Inflammatory macrophage treated with lipopolysaccharide for 4 hours (primary cell): Measurements from ENCODE around the gene CCDC149.
A peak's percentile ranks its signal among the peaks of the same experiment; 100 is the strongest.

Experiments used
- DNase-seq: peaks from one replicate; pipeline ENCODE4 v3.0.0-alpha.2; 2020

Gene CCDC149

GRCh38 chr4:24837781-24838180, 75.1 kb downstream of the CCDC149 start:
- DNase-seq = no peak

- DNase-seq = no peak
Observed at GRCh38 chr4:24837336-24837735, 75.5 kb downstream of the CCDC149 start.

DNA sequence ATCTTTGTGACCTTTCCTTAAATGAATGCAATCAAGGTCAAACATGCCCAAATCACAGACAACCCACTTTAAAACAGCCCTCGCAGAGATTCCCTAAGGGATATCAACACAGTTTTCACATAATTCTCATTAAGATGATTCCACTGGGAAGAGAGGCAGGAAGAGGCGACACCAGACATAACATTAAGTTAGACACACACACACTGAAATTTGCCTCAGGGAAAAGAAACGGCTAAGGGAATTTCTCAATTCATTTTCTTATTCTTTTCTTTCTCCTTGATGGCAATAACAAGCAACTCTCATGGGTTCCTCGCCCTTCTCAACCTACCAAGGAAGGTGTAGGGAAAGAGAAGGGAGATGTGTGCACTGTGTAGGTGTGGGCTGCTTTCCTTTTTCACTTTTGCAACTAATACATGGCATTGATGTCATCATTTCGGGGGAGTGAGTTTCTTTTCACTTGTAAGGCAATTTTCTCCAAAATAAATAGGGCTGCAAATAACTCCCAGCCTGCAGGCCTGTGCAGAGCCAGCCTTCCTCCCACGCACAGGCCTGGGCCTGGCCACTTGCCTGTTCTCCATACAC, 76.1 kb downstream of the CCDC149 start:
- DNase-seq = peak; percentile 28

- no peak for DNase-seq
Observed at GRCh38 chr4:24835696-24836095, 77.1 kb downstream of the CCDC149 start.

DNA sequence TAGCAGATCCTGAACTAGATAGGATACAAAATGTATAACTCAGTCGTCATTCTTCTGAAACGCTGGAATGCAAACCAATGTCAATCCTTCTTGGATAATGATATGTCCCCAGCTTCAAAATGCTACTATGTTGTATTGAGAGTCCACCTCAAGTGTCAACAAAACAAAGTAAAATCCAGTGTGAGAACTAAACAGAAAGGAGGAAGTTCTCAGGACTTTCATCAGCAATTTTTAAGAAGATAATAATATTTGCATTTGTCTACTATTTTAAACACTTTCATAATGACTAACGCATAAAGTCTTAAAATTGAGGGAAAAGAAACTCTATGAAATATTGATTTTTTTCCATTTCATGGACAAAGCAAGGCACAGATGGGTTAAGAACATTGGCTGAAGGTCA, 81.2 kb downstream of the CCDC149 start:
- no peak for DNase-seq

DNA sequence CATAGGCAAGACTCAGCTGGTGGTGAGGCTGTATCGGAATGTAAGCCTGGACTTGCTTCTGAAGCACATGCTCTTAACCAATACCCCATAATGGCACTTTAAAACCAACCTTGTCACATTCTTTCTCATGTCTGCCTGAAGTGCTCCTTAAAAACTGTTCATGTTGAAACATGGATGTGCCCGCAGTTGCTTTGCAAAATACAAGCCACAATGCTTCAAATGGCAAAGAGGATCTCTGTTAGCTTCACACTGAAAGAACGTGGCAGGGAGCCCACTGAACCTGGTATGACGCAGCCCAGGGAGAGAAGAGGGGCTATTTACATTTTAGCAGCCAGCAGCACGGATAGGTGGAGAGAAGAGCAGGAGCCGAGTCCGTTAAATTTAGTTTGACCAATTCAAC, 88.1 kb downstream of the CCDC149 start:
- no peak for DNase-seq

DNA sequence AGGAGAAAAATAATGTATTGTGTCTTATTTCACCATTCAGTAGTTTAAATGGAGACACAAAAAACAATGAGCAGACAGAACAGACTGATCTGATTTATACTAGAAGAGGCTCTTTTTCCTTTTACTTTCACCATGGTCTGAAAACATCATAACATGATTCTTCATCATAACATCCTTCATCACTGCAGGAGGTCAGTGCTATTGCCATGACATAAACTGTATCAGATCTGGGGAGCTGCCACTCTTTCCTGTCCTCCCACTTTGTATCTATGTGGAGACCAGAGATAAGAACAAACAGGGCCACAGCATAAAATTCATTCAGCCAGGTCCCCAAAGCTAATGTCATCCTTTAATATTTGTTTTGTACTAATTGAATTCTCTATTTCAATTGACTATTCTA, 92.3 kb downstream of the CCDC149 start:
- DNase-seq = no peak

GRCh38 chr4:24816797-24817196, 96.0 kb downstream of the CCDC149 start:
- no peak for DNase-seq

- no peak for DNase-seq
Observed at GRCh38 chr4:24813732-24814131, 99.1 kb downstream of the CCDC149 start.

GRCh38 chr4:24810871-24811631, 101.8 kb downstream of the CCDC149 start:
- DNase-seq = no peak

- DNase-seq = no peak
Observed at GRCh38 chr4:24809815-24810405, 102.9 kb downstream of the CCDC149 start.

DNA sequence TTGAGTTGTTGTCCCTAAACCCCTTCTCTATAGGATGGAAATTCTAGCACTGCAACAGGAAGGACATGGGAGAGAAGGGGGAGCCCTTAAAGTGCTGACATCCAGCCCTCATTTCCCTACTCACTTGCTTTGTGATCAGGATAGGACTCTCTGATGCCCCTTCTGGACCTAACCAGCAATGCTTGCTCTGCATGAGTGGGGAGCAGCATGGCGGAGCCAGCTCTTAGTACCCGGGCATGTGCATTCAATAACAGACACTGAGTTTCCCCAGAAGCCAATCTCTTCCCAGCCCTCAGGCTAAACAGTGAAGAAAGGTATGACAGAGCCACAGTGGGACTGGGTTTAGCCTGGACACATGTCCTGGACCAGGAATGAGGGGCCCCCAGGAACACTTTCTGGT, 103.5 kb downstream of the CCDC149 start:
- DNase-seq = no peak

GRCh38 chr4:24808955-24809354, 103.9 kb downstream of the CCDC149 start:
- no peak for DNase-seq

DNA sequence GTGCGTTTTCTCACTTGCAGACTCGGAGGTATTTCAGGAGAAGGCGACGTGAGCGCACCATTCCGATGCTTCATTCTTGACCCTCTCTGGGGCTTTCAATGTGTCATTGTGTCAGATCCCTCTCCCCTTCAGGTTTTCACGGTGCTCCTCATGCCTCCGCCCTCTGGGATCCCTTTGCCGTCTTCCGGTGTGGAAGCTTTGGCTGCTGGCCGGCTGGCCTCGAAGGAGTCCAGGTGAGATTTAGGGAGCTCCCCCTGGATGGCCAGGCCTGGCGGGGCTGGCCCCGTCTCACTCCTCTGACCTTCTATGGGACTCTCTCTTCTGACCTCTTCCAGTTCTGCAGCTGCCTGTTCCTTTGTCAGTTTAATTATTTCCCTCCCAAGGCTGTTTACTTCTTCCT, 104.6 kb downstream of the CCDC149 start:
- no peak for DNase-seq

GRCh38 chr4:24807611-24808010, 105.2 kb downstream of the CCDC149 start:
- DNase-seq = no peak

GRCh38 chr4:24806206-24806990, 106.4 kb downstream of the CCDC149 start:
- DNase-seq = no peak

- DNase-seq = no peak
Observed at GRCh38 chr4:24805566-24805965, 107.3 kb downstream of the CCDC149 start.

GRCh38 chr4:24805067-24805466, 107.8 kb downstream of the CCDC149 start:
- no peak for DNase-seq

DNA sequence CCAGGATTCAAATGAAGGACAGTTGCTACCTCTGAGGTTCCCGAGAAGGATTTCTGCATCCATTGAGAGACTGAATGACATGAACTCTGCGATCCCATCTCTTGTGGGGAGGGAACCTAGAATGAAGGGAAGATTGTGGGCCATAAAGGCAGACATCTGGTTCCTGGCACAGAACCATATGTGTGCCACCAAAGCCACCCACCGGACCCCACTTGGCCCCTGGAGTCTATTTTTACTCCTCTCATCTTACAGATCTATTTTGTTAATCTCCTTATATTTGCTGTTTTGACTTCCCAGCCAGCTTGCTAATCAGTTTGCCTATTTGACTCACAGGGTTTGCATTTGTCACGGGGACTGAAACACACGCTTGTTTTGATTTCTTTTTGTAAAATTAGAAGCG, 110.2 kb downstream of the CCDC149 start:
- DNase-seq = no peak

- no peak for DNase-seq
Observed at GRCh38 chr4:24801136-24801855, 111.5 kb downstream of the CCDC149 start.

DNA sequence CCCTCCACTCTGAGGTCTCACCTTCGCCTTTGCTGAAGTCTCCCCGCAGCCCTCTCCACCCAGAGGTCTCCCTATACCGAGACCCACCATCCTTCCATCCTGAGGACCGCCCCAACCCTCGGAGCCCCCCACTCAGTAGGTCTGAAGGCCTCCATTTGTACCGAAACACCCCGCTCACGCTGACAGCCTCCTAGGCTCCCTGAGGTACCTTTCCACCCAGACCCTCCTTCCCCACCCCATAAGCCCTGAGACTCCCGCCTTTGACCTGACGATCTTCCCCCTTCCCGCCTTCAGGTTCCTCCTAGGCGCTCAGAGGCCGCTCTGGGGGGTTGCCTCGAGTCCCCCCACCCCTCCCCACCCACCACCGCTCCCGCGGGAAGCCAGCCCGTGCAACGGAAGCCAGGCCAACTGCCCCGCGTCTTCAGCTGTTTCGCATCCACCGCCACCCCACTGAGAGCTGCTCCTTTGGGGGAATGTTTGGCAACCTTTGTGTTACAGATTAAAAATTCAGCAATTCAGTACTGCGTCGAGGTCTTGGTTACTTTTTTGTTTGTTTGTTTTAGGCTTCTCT, 112.4 kb downstream of the CCDC149 start:
- no peak for DNase-seq

DNA sequence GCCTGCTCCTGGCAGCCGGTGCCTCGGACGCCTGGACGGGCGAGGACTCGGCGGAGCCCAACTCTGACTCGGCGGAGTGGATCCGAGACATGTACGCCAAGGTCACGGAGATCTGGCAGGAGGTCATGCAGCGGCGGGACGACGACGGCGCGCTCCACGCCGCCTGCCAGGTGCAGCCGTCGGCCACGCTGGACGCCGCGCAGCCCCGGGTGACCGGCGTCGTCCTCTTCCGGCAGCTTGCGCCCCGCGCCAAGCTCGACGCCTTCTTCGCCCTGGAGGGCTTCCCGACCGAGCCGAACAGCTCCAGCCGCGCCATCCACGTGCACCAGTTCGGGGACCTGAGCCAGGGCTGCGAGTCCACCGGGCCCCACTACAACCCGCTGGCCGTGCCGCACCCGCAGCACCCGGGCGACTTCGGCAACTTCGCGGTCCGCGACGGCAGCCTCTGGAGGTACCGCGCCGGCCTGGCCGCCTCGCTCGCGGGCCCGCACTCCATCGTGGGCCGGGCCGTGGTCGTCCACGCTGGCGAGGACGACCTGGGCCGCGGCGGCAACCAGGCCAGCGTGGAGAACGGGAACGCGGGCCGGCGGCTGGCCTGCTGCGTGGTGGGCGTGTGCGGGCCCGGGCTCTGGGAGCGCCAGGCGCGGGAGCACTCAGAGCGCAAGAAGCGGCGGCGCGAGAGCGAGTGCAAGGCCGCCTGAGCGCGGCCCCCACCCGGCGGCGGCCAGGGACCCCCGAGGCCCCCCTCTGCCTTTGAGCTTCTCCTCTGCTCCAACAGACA, 113.1 kb downstream of the CCDC149 start:
- no peak for DNase-seq
